Gastroesophageal sphincter (tissue), 3 donors: ENCODE data around the gene DPM2.

Source experiments
- CTCF ChIP-seq, 4 experiments: fragments of 200-600 bp in 2 of 4; fragments of 450-650 bp in 2 of 4; sonication (generic) in 1 of 4; IDR thresholded peaks; one replicate each; pipeline ENCODE4 v1.5.1; 2017 to 2019; ENCODE audit warnings: antibody characterized with exemption in 4 of 4, mild to moderate bottlenecking in 2 of 4, moderate library complexity in 2 of 4
- EP300 ChIP-seq: sonication (generic); formaldehyde crosslinking; IDR thresholded peaks from one replicate; pipeline ENCODE4 v1.6.1; 2017; ENCODE audit warnings: antibody characterized with exemption, mild to moderate bottlenecking
- POLR2A ChIP-seq, 2 donors: fragments of 450-650 bp; IDR thresholded peaks; one replicate each; pipeline ENCODE4 v1.6.1; 2017; ENCODE audit warnings: antibody characterized with exemption in 2 of 2, mild to moderate bottlenecking in 2 of 2, moderate library complexity in 1 of 2
- POLR2AphosphoS5 ChIP-seq: sonication (generic); formaldehyde crosslinking; IDR thresholded peaks from one replicate; pipeline ENCODE4 v1.6.1; 2017; ENCODE audit warnings: antibody characterized with exemption

GRCh38 chr9:127947841-127948710 lies 10.4 kb upstream of the DPM2 start:
- TF ChIP-seq CTCF (IDR thresholded peaks at IDR 0.05) (no peak), POLR2A (IDR thresholded peaks at IDR 0.05) (no peak), POLR2AphosphoS5 (no peak), EP300 (no peak)
